Measurements from ENCODE around the gene SPON2. TPM values are rescaled to one million over a fixed set of nuclear protein-coding genes. Genes with fewer than 3 reads are reported as not detected.
A peak's percentile ranks its signal among the peaks of the same experiment; 100 is the strongest.

Gene SPON2
- total and polyA plus RNA-seq, 2 donors from 2014 or later, result 16.7 to 116 TPM

DNA sequence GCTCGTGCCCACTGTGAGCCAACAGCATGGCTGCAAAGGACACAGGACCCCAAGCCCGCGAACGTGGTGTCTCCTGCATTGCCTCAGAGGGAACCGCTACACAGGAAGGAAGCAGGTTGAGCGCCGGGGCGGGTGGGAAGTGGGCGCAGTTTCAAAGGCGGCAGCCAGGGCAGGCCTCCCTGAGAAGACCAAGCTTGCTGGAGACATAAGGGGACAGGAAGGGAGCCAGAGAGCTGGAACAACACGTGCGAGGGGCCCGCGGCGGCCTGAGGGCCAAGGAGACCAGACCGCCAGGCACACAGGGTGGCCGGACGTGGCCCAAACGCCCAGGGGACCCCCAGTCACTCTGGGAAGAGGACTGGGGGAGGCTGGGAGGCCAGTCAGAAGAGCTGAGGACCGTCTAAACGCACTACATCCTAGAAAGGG lies 44.5 kb upstream of the SPON2 start:
- Histone ChIP-seq H3K4me3 (ENCODE audit: low read length in 3 of 3) (no peak overlapping the region), H3K9me3 (ENCODE audit: control insufficient read depth in 2 of 3, insufficient read depth in 1 of 3, low read length in 3 of 3) (no peaks in the 10 kb centered on the region), H3K27me3 (ENCODE audit: control insufficient read depth, insufficient read depth, low read length) (no peaks in the 10 kb centered on the region), H3K27ac (ENCODE audit: low read depth in 2 of 2, low read length in 2 of 2) (no peak overlapping the region), H3K9ac (ENCODE audit: low read length in 3 of 3) (no peak overlapping the region), H3K4me1 (ENCODE audit: control insufficient read depth in 2 of 3, insufficient read depth in 2 of 3, low read depth in 1 of 3, low read length in 3 of 3) (peaks cover 0 to 14% (median 0%) of the 10 kb centered on the region in 3 donors), H3K36me3 (ENCODE audit: control insufficient read depth in 2 of 3, insufficient read depth in 3 of 3, low read length in 3 of 3) (peaks cover 0 to 15% (median 13%) of the 10 kb centered on the region in 3 donors)
- TF ChIP-seq, protein P1, sequence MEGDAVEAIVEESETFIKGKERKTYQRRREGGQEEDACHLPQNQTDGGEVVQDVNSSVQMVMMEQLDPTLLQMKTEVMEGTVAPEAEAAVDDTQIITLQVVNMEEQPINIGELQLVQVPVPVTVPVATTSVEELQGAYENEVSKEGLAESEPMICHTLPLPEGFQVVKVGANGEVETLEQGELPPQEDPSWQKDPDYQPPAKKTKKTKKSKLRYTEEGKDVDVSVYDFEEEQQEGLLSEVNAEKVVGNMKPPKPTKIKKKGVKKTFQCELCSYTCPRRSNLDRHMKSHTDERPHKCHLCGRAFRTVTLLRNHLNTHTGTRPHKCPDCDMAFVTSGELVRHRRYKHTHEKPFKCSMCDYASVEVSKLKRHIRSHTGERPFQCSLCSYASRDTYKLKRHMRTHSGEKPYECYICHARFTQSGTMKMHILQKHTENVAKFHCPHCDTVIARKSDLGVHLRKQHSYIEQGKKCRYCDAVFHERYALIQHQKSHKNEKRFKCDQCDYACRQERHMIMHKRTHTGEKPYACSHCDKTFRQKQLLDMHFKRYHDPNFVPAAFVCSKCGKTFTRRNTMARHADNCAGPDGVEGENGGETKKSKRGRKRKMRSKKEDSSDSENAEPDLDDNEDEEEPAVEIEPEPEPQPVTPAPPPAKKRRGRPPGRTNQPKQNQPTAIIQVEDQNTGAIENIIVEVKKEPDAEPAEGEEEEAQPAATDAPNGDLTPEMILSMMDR (IDR thresholded peaks at IDR 0.05; ENCODE audit: borderline replicate concordance, extremely low read depth, insufficient read depth), result no peak
- intact Hi-C loops (cut with DNase I), result no loop called here
- no peak for DNase-seq
- no peak for FAIRE-seq

DNA sequence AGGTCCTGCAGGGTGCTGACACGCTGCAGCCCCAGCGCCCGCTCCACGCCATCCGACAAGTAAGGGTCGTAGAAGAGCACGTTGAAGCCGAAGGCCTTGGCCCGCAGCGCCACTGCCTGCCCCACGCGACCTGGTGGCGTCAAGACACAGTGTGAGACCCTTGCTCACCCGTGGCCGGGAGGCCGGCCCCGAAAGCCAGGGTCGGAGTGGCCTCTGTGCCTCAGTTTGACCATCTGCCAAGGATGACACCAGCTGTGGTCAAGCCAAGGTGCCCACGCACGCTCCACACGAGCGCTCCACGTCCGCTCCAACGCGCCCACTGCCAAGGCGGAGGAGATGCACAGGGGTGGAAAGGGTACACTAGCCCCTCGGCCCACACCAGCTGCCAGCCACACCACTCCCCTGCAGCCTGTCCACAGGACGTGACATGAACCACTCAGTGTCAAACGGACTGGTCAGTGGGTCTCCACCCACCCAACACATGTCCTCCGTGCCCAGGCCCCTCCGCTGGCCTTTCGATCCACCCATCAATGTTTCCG lies 43.8 kb upstream of the SPON2 start:
- FAIRE-seq (no peak), DNase-seq (no peak)
- no peak overlapping the region for H3K4me3 ChIP-seq (ENCODE audit: low read length in 3 of 3)
- H3K4me1 ChIP-seq (ENCODE audit: control insufficient read depth in 2 of 3, insufficient read depth in 2 of 3, low read depth in 1 of 3, low read length in 3 of 3), result peaks cover 0 to 14% (median 0%) of the 10 kb centered on the region in 3 donors
- intact Hi-C loops (cut with DNase I), result no loop called here
- TF ChIP-seq, protein P1 (IDR thresholded peaks at IDR 0.05; ENCODE audit: borderline replicate concordance, extremely low read depth, insufficient read depth), result no peak
- no peaks in the 10 kb centered on the region for H3K9me3 ChIP-seq (ENCODE audit: control insufficient read depth in 2 of 3, insufficient read depth in 1 of 3, low read length in 3 of 3)
- H3K27ac ChIP-seq (ENCODE audit: low read depth in 2 of 2, low read length in 2 of 2), result no peak overlapping the region
- no peak overlapping the region for H3K9ac ChIP-seq (ENCODE audit: low read length in 3 of 3)
- H3K27me3 ChIP-seq (ENCODE audit: control insufficient read depth, insufficient read depth, low read length), result no peaks in the 10 kb centered on the region
- peaks cover 0 to 15% (median 12%) of the 10 kb centered on the region in 3 donors for H3K36me3 ChIP-seq (ENCODE audit: control insufficient read depth in 2 of 3, insufficient read depth in 3 of 3, low read length in 3 of 3)

DNA sequence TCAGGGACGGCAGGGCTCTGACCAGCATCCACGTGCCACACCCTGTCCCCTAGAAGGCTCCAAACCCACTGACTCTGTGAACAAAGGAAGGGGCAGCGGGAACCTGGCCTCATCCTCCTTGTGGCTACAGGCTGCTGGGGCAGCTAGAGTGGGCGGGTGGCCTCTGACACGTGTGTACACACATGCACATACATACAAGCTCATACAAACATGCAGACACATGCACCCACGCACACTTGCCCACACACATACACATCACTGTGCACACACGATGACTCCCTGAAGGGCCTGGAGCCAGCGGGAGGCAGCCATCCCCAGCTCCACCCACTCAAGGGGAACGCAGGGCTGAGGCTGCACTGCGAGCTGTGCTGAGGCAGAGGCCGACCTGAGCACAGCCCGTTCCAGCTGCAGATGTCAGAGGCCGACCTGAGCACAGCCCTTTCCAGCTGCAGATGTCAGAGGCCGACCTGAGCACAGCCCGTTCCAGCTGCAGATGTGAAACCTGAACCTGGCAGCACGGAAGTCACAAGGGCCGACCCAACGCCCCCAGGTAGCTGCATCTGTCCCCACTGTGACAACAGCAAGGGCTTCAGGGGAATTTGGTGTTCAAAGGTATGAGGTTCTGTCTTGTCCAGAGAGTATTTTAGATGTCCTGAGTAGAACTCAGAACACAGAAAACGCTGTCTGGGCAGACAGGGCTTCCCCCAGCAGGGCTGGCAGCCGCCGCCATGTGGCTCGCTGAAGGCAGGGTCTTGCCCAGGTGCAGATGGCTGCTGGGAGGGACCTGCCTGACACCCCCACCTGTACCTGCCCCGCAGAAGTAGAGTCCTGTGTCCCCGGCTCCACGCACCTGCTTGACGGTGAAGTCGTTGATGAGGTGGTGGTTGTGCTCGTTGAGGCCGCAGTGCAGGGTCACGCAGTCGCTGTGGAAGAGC lies 43.0 kb upstream of the SPON2 start:
- H3K9me3 ChIP-seq (ENCODE audit: control insufficient read depth in 2 of 3, insufficient read depth in 1 of 3, low read length in 3 of 3), result no peaks in the 10 kb centered on the region
- no peaks in the 10 kb centered on the region for H3K27me3 ChIP-seq (ENCODE audit: control insufficient read depth, insufficient read depth, low read length)
- no peak overlapping the region for H3K4me3 ChIP-seq (ENCODE audit: low read length in 3 of 3)
- TF ChIP-seq, protein P1 (IDR thresholded peaks at IDR 0.05; ENCODE audit: borderline replicate concordance, extremely low read depth, insufficient read depth), result no peak
- no peak overlapping the region for H3K27ac ChIP-seq (ENCODE audit: low read depth in 2 of 2, low read length in 2 of 2)
- peak in 3 of 5 donors; percentile 47 to 60 (median 48) for DNase-seq
- no peak for FAIRE-seq
- intact Hi-C loops (cut with DNase I), result no loop called here
- H3K4me1 ChIP-seq (ENCODE audit: control insufficient read depth in 2 of 3, insufficient read depth in 2 of 3, low read depth in 1 of 3, low read length in 3 of 3), result peaks cover 0 to 14% (median 0%) of the 10 kb centered on the region in 3 donors
- H3K36me3 ChIP-seq (ENCODE audit: control insufficient read depth in 2 of 3, insufficient read depth in 3 of 3, low read length in 3 of 3), result peaks cover 0 to 15% (median 14%) of the 10 kb centered on the region in 3 donors
- H3K9ac ChIP-seq (ENCODE audit: low read length in 3 of 3), result no peak overlapping the region

Data from kidney (tissue), 14 donors.